IMR-90 (cell line): Measurements from ENCODE around the gene ZC3H12D. TPM values are rescaled to one million over a fixed set of nuclear protein-coding genes. Genes with fewer than 3 reads are reported as not detected.

Source experiments
- ATAC-seq: fragments of 200-7000 bp; cut with Tn5 transposase; 2 replicates; pipeline ENCODE4 v1.9.1; 2020; ENCODE audit warnings: low read depth, mild to moderate bottlenecking, moderate library complexity
- BruUV-seq: library from RNA; stranded (reverse); fragments of 400-500 nt; replicated peaks from 2 replicates; lab custom pipeline; 2021; lab: Mats Ljungman, UMichigan
- CTCF ChIA-PET: fragments of 300-600 bp; formaldehyde crosslinking; extraction: SDS; loops from one replicate; lab custom pipeline; 2021; ENCODE audit warnings: antibody characterized with exemption; lab: Yijun Ruan, JAX
- POLR2A ChIA-PET: fragments of 300-600 bp; sonication (Branson Sonifier 250); formaldehyde crosslinking; loops from one replicate; lab custom pipeline; 2022; ENCODE audit warnings: antibody characterized with exemption; ENCODE audit not compliant: unreplicated experiment; lab: Charles Lee
- DNase-seq: peaks from one replicate; pipeline ENCODE4 v3.0.0; 2013
- H2AFZ ChIP-seq: replicated peaks from 2 replicates; pipeline ENCODE3; 2013; ENCODE audit warnings: low read length, mild to moderate bottlenecking; ENCODE audit not compliant: poor library complexity
- H2AK5ac ChIP-seq: 2 replicates; pipeline ENCODE4 v1.6.1; 2013; ENCODE audit warnings: low read depth, low read length, inconsistent platforms
- H2AK9ac ChIP-seq: replicated peaks from 2 replicates; pipeline ENCODE3; 2013; ENCODE audit warnings: mild to moderate bottlenecking, low read depth, low read length, moderate library complexity; ENCODE audit not compliant: poor library complexity
- H2BK120ac ChIP-seq: 2 replicates; pipeline ENCODE4 v1.6.1; 2013; ENCODE audit warnings: low read depth, low read length, inconsistent platforms
- H2BK15ac ChIP-seq: 3 replicates; pipeline ENCODE4 v1.6.1; 2013; ENCODE audit warnings: low read depth, low read length, inconsistent platforms
- H2BK20ac ChIP-seq: 2 replicates; pipeline ENCODE4 v1.6.1; 2013; ENCODE audit warnings: low read depth, mild to moderate bottlenecking, inconsistent platforms, low read length, moderate library complexity
- H2BK5ac ChIP-seq: 2 replicates; pipeline ENCODE4 v1.6.1; 2013; ENCODE audit warnings: mild to moderate bottlenecking, low read depth, low read length, inconsistent platforms; ENCODE audit not compliant: poor library complexity, severe bottlenecking
- H3K14ac ChIP-seq: replicated peaks from 2 replicates; pipeline ENCODE4 v1.6.1; 2013; ENCODE audit warnings: low read depth, low read length, inconsistent platforms
- H3K18ac ChIP-seq: 2 replicates; pipeline ENCODE4 v1.6.1; 2013; ENCODE audit warnings: low read depth, low read length, control low read depth
- H3K23ac ChIP-seq: 2 replicates; pipeline ENCODE4 v1.6.1; 2013; ENCODE audit warnings: low read depth, low read length, inconsistent platforms
- H3K27ac ChIP-seq: 2 replicates; pipeline ENCODE4 v1.5.1; 2013; ENCODE audit warnings: mild to moderate bottlenecking, control low read depth, low read length; ENCODE audit not compliant: insufficient read depth
- H3K27me3 ChIP-seq: 2 replicates; pipeline ENCODE4 v1.6.1; 2013; ENCODE audit warnings: low read length; ENCODE audit not compliant: control insufficient read depth, insufficient read depth
- H3K36me3 ChIP-seq: 2 replicates; pipeline ENCODE4 v1.6.1; 2013; ENCODE audit warnings: low read length, mixed read lengths; ENCODE audit not compliant: control insufficient read depth, insufficient read depth
- H3K4ac ChIP-seq: 2 replicates; pipeline ENCODE4 v1.6.1; 2013; ENCODE audit warnings: low read depth, low read length, inconsistent platforms
- H3K4me1 ChIP-seq: 2 replicates; pipeline ENCODE4 v1.6.1; 2013; ENCODE audit warnings: low read length, mixed read lengths; ENCODE audit not compliant: control insufficient read depth, insufficient read depth
- H3K4me2 ChIP-seq: 2 replicates; pipeline ENCODE4 v1.6.1; 2013; ENCODE audit warnings: low read depth, mild to moderate bottlenecking, control low read depth, low read length, moderate library complexity
- H3K4me3 ChIP-seq: 2 replicates; pipeline ENCODE4 v1.5.1; 2013; ENCODE audit warnings: low read depth, mild to moderate bottlenecking, control low read depth, low read length, moderate library complexity; ENCODE audit not compliant: insufficient read depth
- H3K56ac ChIP-seq: 2 replicates; pipeline ENCODE4 v1.6.1; 2013; ENCODE audit warnings: low read length, inconsistent platforms; ENCODE audit not compliant: insufficient read depth; ENCODE audit errors: extremely low read depth
- H3K79me1 ChIP-seq, 2 experiments: 2 replicates each; pipeline ENCODE4 v1.6.1; 2013; ENCODE audit warnings: low read length in 2 of 2, inconsistent platforms in 1 of 2, low read depth in 1 of 2
- H3K9ac ChIP-seq: 2 replicates; pipeline ENCODE4 v1.6.1; 2013; ENCODE audit warnings: low read depth, low read length, control low read depth
- H3K9me1 ChIP-seq: 2 replicates; pipeline ENCODE4 v1.6.1; 2013; ENCODE audit warnings: low read length, inconsistent platforms; ENCODE audit not compliant: insufficient read depth
- H3K9me3 ChIP-seq: 2 replicates; pipeline ENCODE4 v1.6.1; 2013; ENCODE audit warnings: low read length; ENCODE audit not compliant: control insufficient read depth, insufficient read depth
- H4K20me1 ChIP-seq: 2 replicates; pipeline ENCODE4 v1.6.1; 2013; ENCODE audit warnings: low read length, inconsistent platforms; ENCODE audit not compliant: insufficient read depth
- H4K5ac ChIP-seq: 2 replicates; pipeline ENCODE4 v1.6.1; 2013; ENCODE audit warnings: mild to moderate bottlenecking, low read depth, low read length, control low read depth
- H4K8ac ChIP-seq, 2 experiments: 2 replicates each; pipeline ENCODE4 v1.6.1; 2013; ENCODE audit warnings: low read depth in 2 of 2, low read length in 2 of 2, control low read depth in 1 of 2, inconsistent platforms in 1 of 2
- H4K91ac ChIP-seq: 2 replicates; pipeline ENCODE4 v1.6.1; 2013; ENCODE audit warnings: low read depth, low read length, inconsistent platforms; ENCODE audit not compliant: insufficient read depth
- BHLHE40 ChIP-seq: fragments of 150-350 bp; IDR thresholded peaks from 2 replicates; pipeline ENCODE4 v1.6.1; 2016; ENCODE audit warnings: mild to moderate bottlenecking, low read depth, low read length
- CEBPB ChIP-seq: IDR thresholded peaks from 2 replicates; pipeline ENCODE4 v1.6.1; 2012; ENCODE audit warnings: low read depth, low read length, improper control_type of control experiment
- CHD1 ChIP-seq: IDR thresholded peaks from 2 replicates; pipeline ENCODE4 v1.6.1; 2012; ENCODE audit warnings: low read depth, low read length, improper control_type of control experiment
- CTCF ChIP-seq: conservative IDR thresholded peaks from 2 replicates; pipeline ENCODE4 v1.5.1; 2012; ENCODE audit warnings: mild to moderate bottlenecking, low read depth, low read length, improper control_type of control experiment
- ELK1 ChIP-seq: fragments of 150-350 bp; IDR thresholded peaks from 2 replicates; pipeline ENCODE4 v1.6.1; 2016; ENCODE audit warnings: low read depth, mild to moderate bottlenecking, low read length, moderate library complexity, borderline replicate concordance
- FOS ChIP-seq: fragments of 150-350 bp; IDR thresholded peaks from 2 replicates; pipeline ENCODE4 v1.6.1; 2016; ENCODE audit warnings: low read depth, low read length
- MAFK ChIP-seq: IDR thresholded peaks from 2 replicates; pipeline ENCODE4 v1.6.1; 2012; ENCODE audit warnings: low read depth, low read length, improper control_type of control experiment
- MAZ ChIP-seq: IDR thresholded peaks from 2 replicates; pipeline ENCODE4 v1.6.1; 2012; ENCODE audit warnings: low read depth, mild to moderate bottlenecking, low read length, improper control_type of control experiment, moderate library complexity, borderline replicate concordance
- MXI1 ChIP-seq: IDR thresholded peaks from 2 replicates; pipeline ENCODE4 v1.6.1; 2012; ENCODE audit warnings: low read depth, mild to moderate bottlenecking, low read length, moderate library complexity, borderline replicate concordance
- POLR2A ChIP-seq: IDR thresholded peaks from 2 replicates; pipeline ENCODE4 v1.6.1; 2012; ENCODE audit warnings: mild to moderate bottlenecking, low read depth, low read length
- RAD21 ChIP-seq: IDR thresholded peaks from 2 replicates; pipeline ENCODE4 v1.6.1; 2012; ENCODE audit warnings: low read length, improper control_type of control experiment
- RCOR1 ChIP-seq: IDR thresholded peaks from 2 replicates; pipeline ENCODE4 v1.6.1; 2012; ENCODE audit warnings: mild to moderate bottlenecking, low read length, improper control_type of control experiment; ENCODE audit not compliant: insufficient replicate concordance
- RFX5 ChIP-seq: IDR thresholded peaks from 2 replicates; pipeline ENCODE4 v1.8.0; 2012; ENCODE audit warnings: low read depth, mild to moderate bottlenecking, low read length, moderate library complexity
- SMC3 ChIP-seq: fragments of 150-350 bp; IDR thresholded peaks from 2 replicates; pipeline ENCODE4 v1.6.1; 2016; ENCODE audit warnings: low read depth, mild to moderate bottlenecking, antibody characterized with exemption, low read length, moderate library complexity
- USF2 ChIP-seq: fragments of 150-350 bp; IDR thresholded peaks from 2 replicates; pipeline ENCODE4 v1.6.1; 2017; ENCODE audit warnings: mild to moderate bottlenecking, antibody characterized with exemption, low read length, low read depth
- WGBS, 2 experiments: methylation state at CpG; one replicate each; pipeline versions ENCODE4 v1.1.5 to v1.1.7; 2013; ENCODE audit warnings: missing lambda C conversion rate in 2 of 2; ENCODE audit not compliant: insufficient read length in 1 of 2; ENCODE audit errors: extremely low coverage in 2 of 2; 5-methylcytosine and 5-hydroxymethylcytosine counted together
- dilution Hi-C: fragments of 300-500 bp; cut with HindIII; formaldehyde crosslinking; loops from one replicate; pipeline ENCODE4 v1.14.3; 2018; ENCODE audit warnings: low sequenced_read_pairs; ENCODE audit not compliant: unreplicated experiment
- in situ Hi-C: fragments of 300-500 bp; cut with MboI; formaldehyde crosslinking; loops from 3 replicates; pipeline ENCODE4 v1.14.3; 2019; ENCODE audit warnings: low sequenced_read_pairs, inconsistent platforms, mixed read lengths
- intact Hi-C: fragments of 100-400 bp; cut with micrococcal nuclease; formaldehyde crosslinking; loops from 2 replicates; pipeline ENCODE4 v1.10.0; 2022
- polyA plus RNA-seq, 3 experiments: library from polyadenylated mRNA; depleted of rRNA; stranded (reverse); fragments of >200 nt; gene quantifications; 2 replicates each; pipeline ENCODE4 v1.2.3, GENCODE V29; 2012; ENCODE audit warnings: low replicate concordance in 1 of 3
- total RNA-seq: library from RNA; depleted of rRNA; stranded (reverse); fragments of >200 nt; gene quantifications from 2 replicates; pipeline ENCODE4 v1.2.3, GENCODE V29; 2012

The ZC3H12D gene
- total and polyA plus RNA-seq, 2 of the 4 experiments (the other 2 are of a cell fraction): under 0.01 to 0.12 TPM

GRCh38 chr6:149480502-149481280 lies 4.1 kb downstream of the ZC3H12D start:
- no peak overlapping the region for H2BK120ac ChIP-seq
- peaks cover 5% of the 10 kb centered on the region; the same call in 1 of the 2 replicates for H3K4me1 ChIP-seq
- H2AK9ac ChIP-seq: no peak overlapping the region
- H3K9ac ChIP-seq: no peak overlapping the region
- peaks cover 2% of the 10 kb centered on the region; the same call in 1 of the 2 replicates for H3K27me3 ChIP-seq
- no peaks in the 10 kb centered on the region; the same call in 1 of the 2 replicates for H3K9me1 ChIP-seq
- no peaks in the 10 kb centered on the region for H3K9me3 ChIP-seq
- H3K4me2 ChIP-seq: no peak overlapping the region
- WGBS, 2 experiments: 100% methylated on average over 3 of the region's 18 CpGs; no CpG with 5 or more reads in 1 of the 2 experiments
- POLR2A ChIA-PET: no interaction called here
- H3K23ac ChIP-seq: no peak overlapping the region
- no peak overlapping the region for H2BK5ac ChIP-seq
- no peak overlapping the region for H3K4ac ChIP-seq
- no peak overlapping the region for H3K14ac ChIP-seq
- no peak overlapping the region for H3K18ac ChIP-seq
- no peak overlapping the region for H3K56ac ChIP-seq
- in situ Hi-C loops (no loop called here), dilution Hi-C loops (no loop called here), intact Hi-C loops (no loop called here)
- H3K79me1 ChIP-seq: no peaks in the 10 kb centered on the region
- CTCF ChIA-PET: interaction anchor here (1.3 kb wide), 1 partner anchor 9 kb away, joined by 3 read pairs; no protein-coding TSS in a partner anchor
- no peak overlapping the region for H2AFZ ChIP-seq
- no peak overlapping the region for H2BK20ac ChIP-seq
- no peak overlapping the region for H2BK15ac ChIP-seq
- no peak overlapping the region for H4K8ac ChIP-seq
- no peak overlapping the region for H4K91ac ChIP-seq
- no TSS peak for BruUV-seq
- H4K20me1 ChIP-seq: no peaks in the 10 kb centered on the region
- no peak overlapping the region; the same call in 1 of the 2 replicates for H2AK5ac ChIP-seq
- no peaks in the 10 kb centered on the region for H3K36me3 ChIP-seq
- ATAC-seq (no peak), DNase-seq (no peak)
- H3K27ac ChIP-seq: no peak overlapping the region
- H4K5ac ChIP-seq: no peak overlapping the region
- no peak overlapping the region for H3K4me3 ChIP-seq
- TF ChIP-seq CHD1: no peak
- no peak for TF ChIP-seq RCOR1
- TF ChIP-seq MAZ: no peak
- no peak for TF ChIP-seq MAFK
- TF ChIP-seq POLR2A: no peak
- no peak for TF ChIP-seq SMC3
- TF ChIP-seq RFX5: no peak
- no peak for TF ChIP-seq USF2
- no peak for TF ChIP-seq ELK1
- no peak for TF ChIP-seq FOS
- TF ChIP-seq RAD21: no peak
- no peak for TF ChIP-seq CEBPB
- TF ChIP-seq CTCF: no peak
- no peak for TF ChIP-seq MXI1
- TF ChIP-seq BHLHE40: no peak
